GM19239 (cell line): ENCODE measurements around the gene TREM2.
"Not testable (repeated sequence)": the region's sequence is repeated elsewhere in the genome, so short reads cannot be mapped to it uniquely, and the experiment has no call there.

Experiments used
- DNase-seq: peaks from one replicate; pipeline ENCODE4 v3.0.0; 2011; ENCODE audit warnings: low spot score; ENCODE audit not compliant: insufficient read length
- FAIRE-seq: peaks from 2 replicates; lab custom pipeline; 2011; peaks lifted over from hg19 to GRCh38; lab: Jason Lieb, UNC

The TREM2 gene

GRCh38 chr6:41162687-41163418, at the start of gene TREM2:
TREM2 (minus strand) TSS chr6:41163116; CDS start chr6:41163082, 34 bp downstream.
- FAIRE-seq, result no peak
- DNase-seq, result no peak

- no peak for FAIRE-seq
- DNase-seq, result no peak
Observed at GRCh38 chr6:41209547-41210320, 46.8 kb upstream of the TREM2 start.

- FAIRE-seq (no peak), DNase-seq (no peak)
Observed at GRCh38 chr6:41208439-41209106, 45.7 kb upstream of the TREM2 start.

DNA sequence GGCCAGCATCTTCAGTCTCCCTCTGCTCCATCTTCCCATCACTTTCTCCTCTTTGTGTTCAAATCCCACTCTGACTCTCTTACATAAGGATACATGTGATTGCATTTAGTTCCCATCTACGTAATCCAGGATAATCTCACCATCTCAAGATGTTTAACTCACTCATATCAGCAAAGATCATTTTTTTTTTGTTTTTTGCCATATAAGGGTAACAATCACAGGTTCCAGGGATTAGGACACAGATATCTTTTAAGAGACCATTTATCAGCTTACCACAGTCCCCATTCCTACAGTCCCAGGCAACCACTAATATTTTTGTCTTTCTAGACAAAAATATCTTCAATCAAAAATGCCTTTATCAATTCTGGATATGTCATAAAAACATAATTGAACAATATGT, 41.2 kb upstream of the TREM2 start:
- no peak for FAIRE-seq
- no peak for DNase-seq

DNA sequence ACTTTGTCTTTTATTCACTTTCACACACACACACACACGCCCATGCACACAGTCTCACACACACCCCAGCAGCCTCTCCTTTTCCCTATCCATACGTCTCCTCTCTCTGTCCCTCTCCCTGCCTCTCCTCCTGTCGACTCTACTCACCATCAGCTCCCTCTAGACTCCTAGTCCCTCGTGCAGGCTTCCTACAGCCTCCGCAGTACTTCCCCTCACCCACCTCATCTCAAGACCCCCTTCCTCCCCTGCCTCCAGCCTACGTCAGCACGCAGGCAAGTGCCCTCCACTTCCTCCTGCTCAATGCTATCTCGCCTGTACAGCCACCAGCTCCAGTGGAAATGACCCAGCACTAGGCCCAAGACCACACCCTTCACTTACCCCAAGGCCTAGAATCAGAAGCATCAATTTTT, 38.9 kb upstream of the TREM2 start:
- DNase-seq (no peak), FAIRE-seq (no peak)

DNA sequence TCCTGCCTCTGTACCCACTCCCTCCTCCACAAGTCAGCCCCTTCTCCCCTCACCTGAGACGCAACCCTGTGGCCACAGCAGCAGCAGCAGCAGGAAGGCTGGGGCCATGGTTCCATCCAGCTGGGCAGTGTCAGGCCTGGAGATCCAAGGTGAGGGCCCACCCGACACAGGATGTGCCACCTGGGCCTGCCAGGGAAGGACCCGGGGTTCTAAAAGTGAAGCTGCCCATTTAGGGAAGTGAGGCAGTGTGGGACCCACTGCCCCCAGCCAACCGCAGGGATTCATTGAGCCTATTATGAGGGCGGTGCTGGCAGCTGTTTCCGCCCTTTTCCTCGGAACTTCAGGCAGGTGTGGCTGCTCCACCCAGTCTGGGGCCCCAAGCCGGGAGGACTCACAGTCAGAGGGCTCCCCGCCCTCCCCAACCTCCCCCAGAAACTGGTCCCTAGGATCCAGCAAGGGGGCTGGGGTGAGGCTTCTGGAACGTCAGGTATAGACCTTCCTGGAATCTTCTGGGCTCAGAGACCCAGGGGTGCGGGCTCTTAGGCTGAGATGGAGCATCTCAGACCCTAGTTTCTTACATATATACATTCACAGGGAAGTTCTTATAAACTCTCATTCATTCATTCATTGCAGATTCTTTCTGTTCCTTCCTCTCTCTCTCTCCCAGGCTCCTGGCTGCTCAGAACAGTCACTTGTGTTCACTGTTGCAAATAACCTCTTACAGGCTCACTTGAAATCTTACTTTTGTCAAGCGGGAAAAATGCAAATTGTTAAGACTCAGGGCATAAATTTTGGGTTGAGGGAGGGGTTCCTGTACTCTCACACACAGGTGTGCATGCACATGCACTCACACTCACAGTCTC, 38.2 kb upstream of the TREM2 start, which contains the start of gene TREML2:
Gene TREML2, minus strand, starts transcription at position 249 of the 863 bp plus-strand sequence. Its CDS starts 141 bp downstream, at position 108.
- FAIRE-seq, result peak; percentile 42

DNA sequence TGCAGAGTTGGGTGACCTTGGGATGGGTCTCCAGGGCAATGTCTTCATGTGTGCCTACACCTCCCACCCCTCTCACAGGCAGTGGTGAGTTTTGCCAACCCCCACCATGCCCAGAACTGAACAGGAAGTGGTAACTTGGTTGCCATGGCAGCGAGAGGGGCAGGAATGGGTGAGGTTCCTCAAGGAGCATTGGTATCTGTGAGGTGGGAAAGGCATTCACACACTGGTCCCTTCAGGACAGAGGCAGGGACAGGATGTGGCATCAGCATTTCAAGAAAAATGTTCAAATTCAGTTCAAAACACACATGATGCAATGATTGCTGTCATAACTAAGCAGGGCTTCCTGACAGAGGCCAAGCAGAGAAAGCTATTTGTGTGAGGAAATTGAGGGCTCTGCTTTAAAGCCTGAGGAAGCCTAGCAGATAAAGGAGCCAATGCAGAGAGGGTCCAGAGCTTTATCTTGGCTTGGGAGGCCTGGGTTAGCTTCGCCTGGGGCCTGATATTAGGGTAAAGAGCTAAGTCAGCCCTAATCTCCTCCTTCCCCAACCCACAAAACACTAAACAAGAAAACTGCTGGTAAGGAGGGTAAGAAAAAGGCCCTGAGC, 37.5 kb upstream of the TREM2 start:
- peak; percentile 72 for FAIRE-seq
- no peak for DNase-seq

More for the DNA sequence above, 38.2 kb upstream of the TREM2 start, which contains the start of gene TREML2:
- DNase-seq, result no peak

- FAIRE-seq (peak; percentile 35), DNase-seq (no peak)
Observed at GRCh38 chr6:41199552-41200246, 36.8 kb upstream of the TREM2 start.

DNA sequence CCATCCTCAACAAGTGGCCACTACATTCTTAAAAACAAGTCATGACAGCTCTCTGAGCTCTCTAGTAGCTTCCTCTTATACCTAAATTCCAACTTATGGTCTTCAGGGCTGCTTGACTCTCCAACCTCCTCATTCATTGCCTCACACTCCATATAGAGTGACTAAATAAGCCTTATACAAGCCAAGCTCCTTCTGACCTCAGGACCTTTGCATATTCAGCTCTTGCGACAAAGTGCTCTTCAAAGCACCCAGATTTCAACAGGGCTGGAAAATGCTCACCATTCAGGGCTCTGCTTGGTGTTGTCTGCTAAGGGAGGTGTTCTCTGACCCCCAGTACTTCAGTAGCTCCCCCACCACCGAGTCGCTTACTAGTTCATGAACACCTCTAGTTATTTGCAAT, 34.3 kb upstream of the TREM2 start:
- DNase-seq, result no peak
- no peak for FAIRE-seq

GRCh38 chr6:41194386-41194785, 31.5 kb upstream of the TREM2 start:
- FAIRE-seq (no peak), DNase-seq (no peak)

DNA sequence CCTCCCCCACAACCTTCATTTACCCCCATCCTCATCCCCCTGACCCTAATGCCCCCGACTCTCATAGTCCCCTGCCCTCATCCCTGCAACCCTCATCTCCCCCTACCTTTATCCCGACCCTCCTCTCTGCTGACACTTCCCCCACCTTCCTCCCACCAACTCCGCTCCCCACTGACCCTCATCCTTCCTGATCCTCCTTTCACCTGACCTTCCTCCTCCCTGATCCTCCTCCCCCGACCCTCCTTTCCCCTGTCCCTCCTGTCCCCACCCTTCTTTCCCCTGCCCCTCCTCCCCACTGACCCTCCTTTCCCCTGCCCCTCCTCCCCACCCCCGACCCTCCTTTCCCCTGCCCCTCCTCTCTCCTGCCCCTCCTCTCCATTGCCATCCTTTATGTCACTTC, 31.0 kb upstream of the TREM2 start:
- DNase-seq (no peak), FAIRE-seq (no peak)

- DNase-seq, result no peak
- FAIRE-seq, result no peak
Observed at GRCh38 chr6:41193171-41193734, 30.3 kb upstream of the TREM2 start.

GRCh38 chr6:41191569-41191968, 28.7 kb upstream of the TREM2 start:
- FAIRE-seq (no peak), DNase-seq (no peak)

- FAIRE-seq (no peak), DNase-seq (no peak)
Observed at GRCh38 chr6:41190791-41191190, 27.9 kb upstream of the TREM2 start.

- FAIRE-seq, result no peak
- no peak for DNase-seq
Observed at GRCh38 chr6:41189967-41190366, 27.1 kb upstream of the TREM2 start.

DNA sequence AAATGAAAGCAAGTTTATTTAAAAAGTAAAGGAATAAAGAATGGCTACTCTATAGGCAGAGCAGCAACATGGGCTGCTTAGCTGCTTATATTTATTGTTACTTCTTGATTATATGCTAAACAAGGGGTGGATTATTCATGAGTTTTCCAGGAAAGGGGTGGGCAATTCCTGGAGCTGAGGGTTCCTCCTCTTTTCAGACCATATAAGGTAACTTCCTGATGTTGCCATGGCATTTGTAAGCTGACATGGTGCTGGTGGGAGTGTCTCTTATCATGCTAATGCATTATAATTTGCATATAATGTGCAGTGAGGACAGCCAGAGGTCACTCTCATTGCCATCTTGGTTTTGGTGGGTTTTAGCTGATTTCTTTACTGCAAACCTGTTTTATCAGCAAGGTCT, 26.1 kb upstream of the TREM2 start:
- not testable (repeated sequence) for DNase-seq, FAIRE-seq

DNA sequence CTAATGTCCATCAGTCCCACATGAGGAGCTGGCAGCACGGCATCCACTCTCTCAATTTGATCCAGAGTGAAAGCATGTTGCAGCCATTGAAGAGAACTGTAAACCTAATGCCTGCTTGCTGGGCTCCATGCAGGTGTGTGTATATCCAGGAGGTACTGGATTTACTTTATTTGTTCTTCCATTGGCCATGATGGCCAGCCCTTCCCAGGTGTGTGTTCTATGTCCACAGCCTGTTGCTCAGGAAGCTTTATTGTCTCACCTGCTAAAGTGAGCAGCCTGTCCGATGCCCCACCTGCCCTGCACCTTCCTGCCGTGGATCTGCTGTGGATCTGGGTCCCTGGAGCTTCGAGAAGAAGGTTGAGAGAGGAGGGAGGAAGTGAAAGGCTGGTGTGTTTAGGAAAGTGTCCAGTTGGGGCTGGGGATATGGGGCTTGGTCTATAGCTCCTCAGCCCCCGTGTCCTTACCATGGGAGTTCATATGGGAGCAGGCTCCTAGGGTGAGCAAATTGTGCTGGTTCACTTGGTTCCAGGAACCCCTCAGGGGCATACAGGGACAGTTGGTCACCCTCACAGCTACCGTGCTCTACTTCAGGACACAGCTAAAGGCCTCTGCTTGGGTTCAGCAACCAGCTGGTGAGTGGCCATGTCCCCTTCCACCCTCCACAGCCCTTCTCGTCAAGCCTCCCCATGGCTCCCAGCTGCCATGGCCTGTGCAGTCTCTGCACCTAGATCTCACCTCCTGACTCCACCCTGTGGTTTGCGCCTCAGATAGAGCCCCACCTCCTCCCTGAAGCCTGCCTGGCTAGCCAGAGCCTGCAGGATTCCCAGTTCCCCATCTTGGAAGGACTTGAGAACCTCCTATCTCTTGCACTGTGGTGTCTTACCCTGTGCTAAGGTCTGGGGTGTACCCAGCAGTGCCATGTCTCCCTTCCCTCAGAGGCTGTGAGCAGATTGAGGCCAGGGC, 25.3 kb upstream of the TREM2 start:
- DNase-seq (no peak), FAIRE-seq (no peak)
